Measurements from ENCODE around the gene PCSK6.

PCSK6 gene

DNA sequence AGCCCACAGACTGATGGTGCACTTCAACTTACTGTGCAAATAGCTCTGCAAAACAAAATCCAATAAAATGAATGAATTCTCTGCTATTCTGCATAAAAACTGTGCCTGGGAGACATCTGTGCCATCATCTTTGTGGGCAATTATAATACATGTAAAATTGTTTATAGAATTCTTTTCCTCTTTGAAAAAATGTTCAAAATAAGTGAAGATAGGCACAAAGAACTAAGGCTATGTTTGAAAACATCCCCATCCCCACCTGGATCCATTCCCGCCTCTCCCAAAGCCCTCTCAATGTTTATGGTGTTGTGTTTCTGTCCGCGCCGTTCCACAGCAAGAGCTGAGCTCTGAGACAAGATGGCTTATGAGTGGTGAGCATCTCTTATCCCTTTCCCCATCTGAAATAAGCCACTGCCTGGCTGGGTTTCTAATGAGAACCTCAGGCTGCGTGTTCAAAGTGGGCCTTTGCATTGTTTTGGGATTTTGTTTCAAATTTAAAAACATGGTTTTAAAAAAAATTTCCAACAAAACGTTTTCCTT lies 172.1 kb downstream of the PCSK6 start:
- peaks cover 3% of the 10 kb centered on the region for H3K4me1 Mint-ChIP-seq
- H3K27me3 Mint-ChIP-seq (ENCODE audit: low read depth): peaks cover 31% of the 10 kb centered on the region
- no peak overlapping the region for H3K27ac Mint-ChIP-seq
- no peak overlapping the region for H3K4me3 Mint-ChIP-seq
- H3K36me3 Mint-ChIP-seq (ENCODE audit: low read depth): no peaks in the 10 kb centered on the region
- TF ChIP-seq, protein P1, sequence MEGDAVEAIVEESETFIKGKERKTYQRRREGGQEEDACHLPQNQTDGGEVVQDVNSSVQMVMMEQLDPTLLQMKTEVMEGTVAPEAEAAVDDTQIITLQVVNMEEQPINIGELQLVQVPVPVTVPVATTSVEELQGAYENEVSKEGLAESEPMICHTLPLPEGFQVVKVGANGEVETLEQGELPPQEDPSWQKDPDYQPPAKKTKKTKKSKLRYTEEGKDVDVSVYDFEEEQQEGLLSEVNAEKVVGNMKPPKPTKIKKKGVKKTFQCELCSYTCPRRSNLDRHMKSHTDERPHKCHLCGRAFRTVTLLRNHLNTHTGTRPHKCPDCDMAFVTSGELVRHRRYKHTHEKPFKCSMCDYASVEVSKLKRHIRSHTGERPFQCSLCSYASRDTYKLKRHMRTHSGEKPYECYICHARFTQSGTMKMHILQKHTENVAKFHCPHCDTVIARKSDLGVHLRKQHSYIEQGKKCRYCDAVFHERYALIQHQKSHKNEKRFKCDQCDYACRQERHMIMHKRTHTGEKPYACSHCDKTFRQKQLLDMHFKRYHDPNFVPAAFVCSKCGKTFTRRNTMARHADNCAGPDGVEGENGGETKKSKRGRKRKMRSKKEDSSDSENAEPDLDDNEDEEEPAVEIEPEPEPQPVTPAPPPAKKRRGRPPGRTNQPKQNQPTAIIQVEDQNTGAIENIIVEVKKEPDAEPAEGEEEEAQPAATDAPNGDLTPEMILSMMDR (IDR thresholded peaks at IDR 0.05; ENCODE audit: unreplicated experiment in 3 of 3): no peak
- no peaks in the 10 kb centered on the region for H3K9me3 Mint-ChIP-seq

DNA sequence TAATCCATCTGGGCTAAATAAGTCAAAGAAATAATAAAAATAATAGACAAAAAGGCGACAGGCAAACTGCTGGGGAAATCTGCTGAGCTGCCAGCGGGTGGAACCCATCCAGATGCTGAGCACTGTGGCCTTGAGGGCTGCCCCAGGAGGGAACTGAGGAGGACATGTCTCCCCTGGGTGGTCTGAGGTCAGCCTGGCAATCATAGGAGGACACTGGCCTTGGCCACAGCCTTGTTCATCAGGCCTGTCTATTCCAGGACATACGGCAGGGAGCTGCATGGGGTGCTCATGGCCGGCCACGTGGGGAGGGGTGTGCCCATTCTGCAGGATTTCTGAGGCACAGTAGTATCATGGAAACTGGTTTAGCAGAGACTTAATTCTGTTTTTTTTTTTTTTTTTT lies 173.0 kb downstream of the PCSK6 start:
- TF ChIP-seq, protein P1 (IDR thresholded peaks at IDR 0.05; ENCODE audit: unreplicated experiment in 3 of 3): no peak
- Mint-ChIP-seq H3K4me1 (peaks cover 3% of the 10 kb centered on the region), H3K36me3 (ENCODE audit: low read depth) (no peaks in the 10 kb centered on the region), H3K4me3 (no peak overlapping the region), H3K27ac (no peak overlapping the region), H3K27me3 (ENCODE audit: low read depth) (peaks cover 27% of the 10 kb centered on the region), H3K9me3 (no peaks in the 10 kb centered on the region)

DNA sequence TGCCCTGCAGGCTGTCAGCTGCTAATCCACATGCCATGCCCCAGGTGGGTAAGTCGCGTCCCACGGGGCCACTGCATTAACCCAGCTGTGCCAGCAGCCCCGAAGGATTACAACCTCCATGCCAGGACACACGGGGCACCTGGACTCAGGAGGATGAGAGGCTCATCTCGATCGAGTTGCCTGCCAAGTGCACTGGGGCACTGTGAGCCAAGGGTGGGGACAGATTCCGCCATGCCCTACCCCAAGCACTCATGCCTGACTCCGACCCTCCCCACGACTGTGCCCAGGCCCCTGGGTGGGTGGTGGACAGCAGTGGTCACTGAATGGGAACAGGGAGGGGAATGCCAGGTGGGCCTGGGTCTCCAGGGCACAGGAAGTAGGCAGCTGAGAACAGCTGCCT lies 173.8 kb downstream of the PCSK6 start:
- H3K9me3 Mint-ChIP-seq: no peaks in the 10 kb centered on the region
- no peak overlapping the region for H3K27ac Mint-ChIP-seq
- peaks cover 3% of the 10 kb centered on the region for H3K4me1 Mint-ChIP-seq
- TF ChIP-seq, protein P1 (IDR thresholded peaks at IDR 0.05; ENCODE audit: unreplicated experiment in 3 of 3): no peak
- H3K36me3 Mint-ChIP-seq (ENCODE audit: low read depth): no peaks in the 10 kb centered on the region
- no peak overlapping the region for H3K4me3 Mint-ChIP-seq
- H3K27me3 Mint-ChIP-seq (ENCODE audit: low read depth): peaks cover 20% of the 10 kb centered on the region

DNA sequence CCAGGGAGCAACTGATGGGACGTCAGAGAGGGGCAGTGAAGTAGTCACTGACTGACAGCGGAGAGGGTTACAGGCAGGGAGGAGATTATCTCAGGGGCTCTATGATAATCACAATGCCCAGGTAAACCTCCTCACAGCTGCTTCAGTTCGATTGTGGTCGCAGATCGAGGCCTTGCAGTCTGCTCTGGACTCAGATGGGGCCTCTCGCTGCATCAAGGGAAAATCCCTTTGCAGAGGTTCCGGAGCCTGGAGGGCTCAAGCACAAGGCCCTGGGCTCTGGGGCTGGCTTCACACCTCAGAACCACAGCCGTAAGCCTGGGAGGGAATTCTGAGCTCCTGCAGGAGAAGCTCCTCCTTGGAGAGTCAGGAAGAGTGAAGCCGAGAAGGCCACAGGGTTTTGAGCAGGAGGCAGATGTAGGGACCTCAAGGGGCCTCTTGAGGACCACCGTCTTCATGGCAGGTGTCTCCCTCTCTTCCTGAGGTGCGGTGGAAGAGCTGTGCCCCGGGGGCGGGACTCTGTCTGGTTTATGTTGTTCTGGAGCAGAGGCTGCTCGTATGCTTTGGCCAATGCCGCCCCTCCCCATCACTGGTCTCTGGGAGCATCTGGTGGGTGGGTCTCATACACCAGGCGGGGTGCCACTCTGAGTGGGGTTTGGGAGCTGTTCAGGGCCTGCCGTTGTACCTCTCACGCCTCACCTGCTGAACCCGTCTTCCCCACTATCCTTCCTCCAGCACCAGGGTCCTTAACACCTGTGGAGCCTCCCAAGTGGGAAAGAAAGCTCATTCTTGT lies 175.0 kb downstream of the PCSK6 start:
- Mint-ChIP-seq H3K4me3 (no peak overlapping the region), H3K27me3 (ENCODE audit: low read depth) (peaks cover 13% of the 10 kb centered on the region), H3K27ac (no peak overlapping the region), H3K9me3 (no peaks in the 10 kb centered on the region), H3K4me1 (no peaks in the 10 kb centered on the region), H3K36me3 (ENCODE audit: low read depth) (no peaks in the 10 kb centered on the region)
- TF ChIP-seq, protein P1 (IDR thresholded peaks at IDR 0.05; ENCODE audit: unreplicated experiment in 3 of 3): no peak

DNA sequence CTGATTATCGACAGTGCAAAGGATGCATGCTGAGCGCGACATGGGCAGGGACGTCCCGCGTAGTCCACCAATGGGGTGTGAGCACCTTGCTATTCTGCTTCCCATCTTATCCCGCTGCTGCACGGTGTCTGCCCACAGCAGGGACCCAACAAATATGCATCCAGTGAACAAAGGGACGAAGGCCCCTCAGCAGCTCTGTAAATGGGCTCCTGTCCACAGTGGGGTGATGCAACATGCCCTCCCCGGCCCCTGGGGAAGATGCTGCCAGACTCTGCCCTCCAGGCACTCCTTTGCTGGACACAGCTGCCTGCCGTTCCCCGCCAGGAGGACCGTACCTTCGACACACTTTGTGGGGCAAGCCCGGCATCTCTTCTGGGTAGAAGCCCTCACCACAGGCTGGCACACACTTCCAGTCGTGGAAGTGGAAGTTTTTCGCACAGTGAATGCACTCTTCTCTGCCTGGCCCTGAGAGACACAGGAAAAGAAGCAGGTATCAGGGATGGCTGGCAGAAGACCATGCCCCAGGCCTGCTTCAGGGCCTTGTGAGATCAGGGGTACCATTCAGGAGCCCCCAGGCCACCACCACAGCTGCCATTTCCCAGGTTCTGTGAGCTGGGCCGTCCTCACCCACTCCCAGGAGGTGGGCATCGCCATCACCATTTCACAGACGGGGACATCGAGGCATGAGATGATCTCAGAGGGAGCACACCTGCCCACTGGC lies 176.3 kb downstream of the PCSK6 start:
- Mint-ChIP-seq H3K9me3 (no peaks in the 10 kb centered on the region), H3K4me1 (no peaks in the 10 kb centered on the region), H3K27ac (no peak overlapping the region), H3K27me3 (ENCODE audit: low read depth) (peaks cover 7% of the 10 kb centered on the region), H3K36me3 (ENCODE audit: low read depth) (no peaks in the 10 kb centered on the region), H3K4me3 (no peak overlapping the region)
- TF ChIP-seq, protein P1 (IDR thresholded peaks at IDR 0.05; ENCODE audit: unreplicated experiment in 3 of 3): no peak

Data from nephron (organoid).